Upper lobe of left lung (tissue), 4 donors: ENCODE results near the gene VASH2.
"Not testable (repeated sequence)": the region's sequence is repeated elsewhere in the genome, so short reads cannot be mapped to it uniquely, and the experiment has no call there.

ENCODE experiments used
- CTCF ChIP-seq, 6 experiments: fragments of 450-650 bp in 4 of 6; fragments of 200-600 bp in 2 of 6; sonication (generic) in 2 of 6; IDR thresholded peaks; one replicate each; pipeline ENCODE4 v1.5.1; 2016 to 2019; ENCODE audit warnings: antibody characterized with exemption in 6 of 6
- POLR2A ChIP-seq, 4 donors: fragments of 450-650 bp; IDR thresholded peaks; one replicate each; pipeline ENCODE4 v1.5.1; 2016 to 2017; ENCODE audit warnings: antibody characterized with exemption in 4 of 4, mild to moderate bottlenecking in 2 of 4

GRCh38 chr1:212913638-212914037 is 36.7 kb upstream of the VASH2 start:
- not testable (repeated sequence) for TF ChIP-seq CTCF, POLR2A (IDR thresholded peaks at IDR 0.05)
